HUES48 (cell line): ENCODE measurements around the gene RFX1.

Source experiments
- H3K27ac ChIP-seq: one replicate; pipeline ENCODE4 v1.7.0; 2013; ENCODE audit warnings: low read depth, low read length, inconsistent platforms
- H3K27me3 ChIP-seq: 2 replicates; pipeline ENCODE4 v1.6.1; 2013; ENCODE audit warnings: mild to moderate bottlenecking, low read length; ENCODE audit not compliant: control insufficient read depth, insufficient read depth
- H3K36me3 ChIP-seq: 2 replicates; pipeline ENCODE4 v1.6.1; 2013; ENCODE audit warnings: low read length; ENCODE audit not compliant: control insufficient read depth, insufficient read depth
- H3K4me1 ChIP-seq: 2 replicates; pipeline ENCODE4 v1.6.1; 2013; ENCODE audit warnings: mild to moderate bottlenecking, low read length; ENCODE audit not compliant: control insufficient read depth, insufficient read depth
- H3K4me3 ChIP-seq: 2 replicates; pipeline ENCODE4 v1.5.1; 2013; ENCODE audit warnings: mild to moderate bottlenecking, low read depth, low read length
- H3K9ac ChIP-seq: 2 replicates; pipeline ENCODE4 v1.6.1; 2013; ENCODE audit warnings: mild to moderate bottlenecking, low read depth, low read length, moderate library complexity
- H3K9me3 ChIP-seq: 2 replicates; pipeline ENCODE4 v1.6.1; 2013; ENCODE audit warnings: low read length; ENCODE audit not compliant: control insufficient read depth, insufficient read depth

RFX1 gene

DNA sequence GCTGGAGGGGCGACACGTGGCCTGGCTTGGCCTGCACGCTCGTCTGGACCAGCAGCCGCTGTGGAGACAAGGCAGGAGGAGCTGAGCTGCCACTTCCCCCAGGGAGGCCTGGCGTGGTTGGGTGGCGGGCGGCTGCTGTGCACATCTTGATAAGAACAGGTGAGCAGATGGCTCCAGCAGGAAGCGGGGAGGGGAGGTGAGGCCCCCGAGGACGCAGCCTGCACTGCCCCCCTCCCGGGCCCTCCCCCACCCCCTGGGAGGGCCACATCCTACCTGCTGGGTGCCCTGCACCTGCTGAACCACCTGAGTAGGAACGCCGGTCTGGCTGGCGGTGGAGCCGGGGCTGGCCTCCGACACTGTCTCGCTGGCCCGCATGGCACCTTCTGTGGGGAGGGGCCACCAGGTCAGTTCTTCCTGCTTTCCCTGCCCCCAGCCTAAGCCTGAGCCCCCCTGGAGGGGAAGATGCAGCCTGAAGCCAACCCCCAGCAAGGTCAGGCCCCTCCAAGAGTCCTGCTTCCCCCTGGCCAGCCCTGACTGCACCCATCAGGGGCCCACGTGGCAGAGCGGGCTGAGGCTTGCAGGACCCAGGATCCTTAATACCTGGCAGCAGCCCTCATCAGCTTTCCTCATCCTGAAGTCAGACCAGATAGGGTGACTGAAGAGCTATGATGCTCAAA is 22.8 kb downstream of the RFX1 start:
- Histone ChIP-seq H3K4me1 (peaks cover 39% of the 10 kb centered on the region), H3K36me3 (0 out of 2 replicates have a peak, but pooled peaks cover 5% of the 10 kb centered on the region), H3K27me3 (no peaks in the 10 kb centered on the region), H3K27ac (no peak overlapping the region), H3K9ac (no peak overlapping the region), H3K4me3 (no peak overlapping the region), H3K9me3 (no peaks in the 10 kb centered on the region)

DNA sequence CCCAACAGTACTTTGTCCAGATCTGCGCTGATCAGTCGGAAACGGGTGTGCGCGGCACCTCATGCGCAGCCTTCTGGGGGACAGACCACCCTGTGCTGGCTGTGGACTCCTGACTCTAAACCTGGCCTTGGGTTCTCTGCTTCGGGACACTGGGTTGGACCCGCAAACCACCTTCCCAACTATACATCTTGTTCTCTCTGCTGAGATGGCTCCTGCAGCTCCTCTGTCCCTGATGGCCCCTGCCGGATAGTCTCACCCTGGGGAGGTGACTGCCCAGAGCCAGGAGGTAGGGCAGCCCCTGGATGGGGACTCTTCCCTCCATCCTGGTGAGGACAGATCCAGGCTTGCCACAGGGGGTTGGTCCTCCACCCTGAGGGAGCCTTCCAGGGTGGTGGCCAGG is 23.3 kb downstream of the RFX1 start:
- no peak overlapping the region for H3K27ac ChIP-seq
- no peak overlapping the region for H3K4me3 ChIP-seq
- no peaks in the 10 kb centered on the region for H3K27me3 ChIP-seq
- H3K9me3 ChIP-seq: no peaks in the 10 kb centered on the region
- 0 out of 2 replicates have a peak, but pooled peaks cover 5% of the 10 kb centered on the region for H3K36me3 ChIP-seq
- no peak overlapping the region for H3K9ac ChIP-seq
- H3K4me1 ChIP-seq: peaks cover 43% of the 10 kb centered on the region

DNA sequence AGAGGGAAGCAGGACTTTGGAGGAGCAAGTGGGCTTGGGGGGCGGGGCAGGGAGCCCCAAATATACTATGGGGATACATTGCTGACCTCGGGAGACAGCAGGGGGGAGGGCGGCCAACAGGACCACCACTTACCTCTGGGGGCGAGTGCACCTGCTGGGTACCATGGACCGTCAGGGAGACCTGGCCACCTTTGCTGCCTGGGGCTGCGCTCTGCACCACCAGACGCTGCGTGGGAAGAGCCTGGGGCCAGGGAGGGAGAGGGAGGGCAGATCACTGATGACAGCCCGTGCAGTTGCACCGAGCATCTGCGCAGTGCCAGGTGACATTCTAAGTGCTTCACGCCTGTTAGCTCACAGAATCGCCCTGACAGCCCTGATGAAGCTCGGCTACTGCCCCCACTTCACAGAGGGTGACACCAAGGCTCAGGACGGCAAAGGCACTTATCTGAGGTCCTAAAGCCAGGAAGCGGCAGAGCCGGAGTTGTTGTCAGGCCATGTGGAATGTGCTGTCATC is 24.1 kb downstream of the RFX1 start:
- Histone ChIP-seq H3K4me3 (no peak overlapping the region), H3K27me3 (no peaks in the 10 kb centered on the region), H3K9me3 (no peaks in the 10 kb centered on the region), H3K27ac (no peak overlapping the region), H3K36me3 (0 out of 2 replicates have a peak, but pooled peaks cover 5% of the 10 kb centered on the region), H3K9ac (no peak overlapping the region), H3K4me1 (peaks cover 36% of the 10 kb centered on the region)

DNA sequence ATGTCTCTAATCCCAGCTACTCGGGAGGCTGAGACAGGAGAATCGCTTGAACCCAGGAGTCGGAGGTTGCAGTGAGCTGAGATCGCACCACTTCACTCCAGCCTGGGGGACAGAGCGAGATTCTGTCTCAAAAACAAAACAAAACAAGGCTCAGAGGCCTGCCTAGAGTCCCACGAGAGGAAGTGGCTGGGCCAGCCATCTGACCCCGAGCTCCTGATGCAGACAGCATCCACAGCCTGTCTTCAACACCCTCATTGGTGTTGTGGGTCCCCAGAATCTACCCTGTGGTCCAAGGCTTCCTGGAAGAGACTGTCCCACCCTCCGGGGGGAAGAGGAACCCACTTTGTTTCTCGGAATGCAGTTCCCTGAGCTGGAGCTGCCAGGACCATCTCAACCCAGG is 24.7 kb downstream of the RFX1 start:
- H3K4me3 ChIP-seq: no peak overlapping the region

DNA sequence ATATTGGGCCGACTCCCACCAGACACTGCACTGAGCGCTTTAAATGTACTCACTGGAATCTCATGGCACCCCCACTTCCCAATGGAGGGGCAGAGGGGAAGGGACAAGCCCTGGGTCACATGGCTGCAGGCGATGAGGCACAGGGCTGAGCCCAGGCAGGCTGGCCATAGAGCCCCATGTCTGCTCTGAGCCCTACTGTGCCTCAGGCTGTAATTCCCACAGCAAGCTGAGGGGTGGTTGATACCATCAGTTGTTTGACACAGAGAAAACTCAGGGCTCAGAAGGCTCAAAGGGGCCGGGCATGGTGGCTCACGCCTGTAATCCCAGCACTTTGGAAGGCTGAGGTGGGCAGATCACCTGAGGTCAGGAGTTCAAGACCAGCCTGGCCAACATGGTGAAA is 25.1 kb downstream of the RFX1 start:
- no peak overlapping the region for H3K4me3 ChIP-seq
- peaks cover 26% of the 10 kb centered on the region for H3K4me1 ChIP-seq
- 0 out of 2 replicates have a peak, but pooled peaks cover 5% of the 10 kb centered on the region for H3K36me3 ChIP-seq
- H3K27ac ChIP-seq: no peak overlapping the region
- H3K9ac ChIP-seq: no peak overlapping the region
- H3K9me3 ChIP-seq: no peaks in the 10 kb centered on the region
- H3K27me3 ChIP-seq: no peaks in the 10 kb centered on the region

More for the DNA sequence above, 24.7 kb downstream of the RFX1 start:
- no peak overlapping the region for H3K27ac ChIP-seq
- H3K27me3 ChIP-seq: no peaks in the 10 kb centered on the region
- 0 out of 2 replicates have a peak, but pooled peaks cover 5% of the 10 kb centered on the region for H3K36me3 ChIP-seq
- H3K4me1 ChIP-seq: peaks cover 30% of the 10 kb centered on the region
- H3K9me3 ChIP-seq: no peaks in the 10 kb centered on the region
- H3K9ac ChIP-seq: no peak overlapping the region

DNA sequence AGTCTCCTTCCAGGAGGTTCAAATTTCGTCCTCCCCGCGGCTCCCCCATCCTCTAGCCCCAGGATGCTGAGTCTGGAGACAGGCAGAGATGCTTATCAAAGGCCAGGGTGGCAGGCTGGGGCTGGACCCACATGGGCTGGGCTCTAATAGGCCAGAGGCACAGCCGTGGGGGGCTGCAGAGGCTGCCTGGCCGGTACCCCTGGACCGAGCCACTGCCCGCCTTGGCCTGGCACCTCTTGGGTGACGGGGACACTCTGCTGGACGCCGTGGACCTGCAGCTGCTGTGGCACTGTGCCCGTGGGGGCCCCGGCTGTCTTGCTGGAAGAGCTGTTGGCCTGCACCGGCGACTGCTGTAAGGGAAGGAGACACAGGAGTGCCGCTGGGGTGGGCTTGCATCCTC is 25.8 kb downstream of the RFX1 start:
- Histone ChIP-seq H3K9ac (no peak overlapping the region), H3K27ac (no peak overlapping the region), H3K4me3 (no peak overlapping the region), H3K36me3 (0 out of 2 replicates have a peak, but pooled peaks cover 5% of the 10 kb centered on the region), H3K4me1 (peaks cover 20% of the 10 kb centered on the region), H3K27me3 (no peaks in the 10 kb centered on the region), H3K9me3 (no peaks in the 10 kb centered on the region)

DNA sequence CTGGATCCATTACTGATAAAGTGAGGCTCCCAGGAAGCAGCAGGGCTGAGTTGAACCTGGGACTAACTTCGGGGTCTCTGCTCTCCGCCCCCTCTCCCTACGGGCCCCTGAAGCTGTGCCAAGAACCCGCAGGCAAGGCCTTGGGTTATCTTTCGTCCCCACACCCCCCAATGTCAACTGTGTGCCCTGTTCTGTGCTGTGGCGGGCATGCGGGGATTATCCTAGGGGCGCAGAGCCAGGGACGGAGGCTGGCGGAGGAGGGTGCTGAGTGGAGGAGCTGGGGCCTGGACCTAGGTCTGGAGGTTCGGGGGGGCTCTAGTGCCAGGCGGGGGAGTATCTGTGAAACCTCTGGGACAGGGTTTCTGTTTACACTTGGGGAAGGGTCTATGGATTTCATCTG is 26.4 kb downstream of the RFX1 start:
- H3K9ac ChIP-seq: no peak overlapping the region
- no peak overlapping the region for H3K27ac ChIP-seq
- peak overlapping the region; percentile 63; the same call in 1 of the 2 replicates for H3K4me3 ChIP-seq

DNA sequence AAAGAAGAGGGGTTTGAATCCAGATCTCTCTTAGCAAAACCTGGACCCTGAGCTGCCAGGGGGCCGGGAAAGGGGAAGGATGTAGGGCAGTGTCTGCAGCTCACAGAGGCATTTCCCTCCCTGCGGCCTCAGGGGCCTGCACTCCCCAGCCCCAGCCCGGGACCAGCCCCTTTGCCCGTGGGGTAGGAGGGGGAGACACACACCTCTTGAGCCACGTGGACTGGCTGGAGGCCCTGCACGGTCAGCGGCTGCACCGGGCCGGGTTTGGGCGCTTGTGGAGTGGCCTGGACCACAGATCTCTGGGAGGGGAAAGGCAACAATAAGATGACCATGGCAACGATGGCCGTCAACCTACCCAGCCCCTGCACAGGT is 26.9 kb downstream of the RFX1 start:
- Histone ChIP-seq H3K27me3 (no peaks in the 10 kb centered on the region), H3K4me1 (peaks cover 20% of the 10 kb centered on the region), H3K36me3 (0 out of 2 replicates have a peak, but pooled peaks cover 5% of the 10 kb centered on the region), H3K9me3 (no peaks in the 10 kb centered on the region), H3K4me3 (peak overlapping the region; percentile 63), H3K9ac (no peak overlapping the region; the same call in 1 of the 2 replicates), H3K27ac (peak overlapping the region; percentile 75)

More for the DNA sequence above, 26.4 kb downstream of the RFX1 start:
- H3K4me1 ChIP-seq: peaks cover 20% of the 10 kb centered on the region
- H3K9me3 ChIP-seq: no peaks in the 10 kb centered on the region
- no peaks in the 10 kb centered on the region for H3K27me3 ChIP-seq
- 0 out of 2 replicates have a peak, but pooled peaks cover 5% of the 10 kb centered on the region for H3K36me3 ChIP-seq

DNA sequence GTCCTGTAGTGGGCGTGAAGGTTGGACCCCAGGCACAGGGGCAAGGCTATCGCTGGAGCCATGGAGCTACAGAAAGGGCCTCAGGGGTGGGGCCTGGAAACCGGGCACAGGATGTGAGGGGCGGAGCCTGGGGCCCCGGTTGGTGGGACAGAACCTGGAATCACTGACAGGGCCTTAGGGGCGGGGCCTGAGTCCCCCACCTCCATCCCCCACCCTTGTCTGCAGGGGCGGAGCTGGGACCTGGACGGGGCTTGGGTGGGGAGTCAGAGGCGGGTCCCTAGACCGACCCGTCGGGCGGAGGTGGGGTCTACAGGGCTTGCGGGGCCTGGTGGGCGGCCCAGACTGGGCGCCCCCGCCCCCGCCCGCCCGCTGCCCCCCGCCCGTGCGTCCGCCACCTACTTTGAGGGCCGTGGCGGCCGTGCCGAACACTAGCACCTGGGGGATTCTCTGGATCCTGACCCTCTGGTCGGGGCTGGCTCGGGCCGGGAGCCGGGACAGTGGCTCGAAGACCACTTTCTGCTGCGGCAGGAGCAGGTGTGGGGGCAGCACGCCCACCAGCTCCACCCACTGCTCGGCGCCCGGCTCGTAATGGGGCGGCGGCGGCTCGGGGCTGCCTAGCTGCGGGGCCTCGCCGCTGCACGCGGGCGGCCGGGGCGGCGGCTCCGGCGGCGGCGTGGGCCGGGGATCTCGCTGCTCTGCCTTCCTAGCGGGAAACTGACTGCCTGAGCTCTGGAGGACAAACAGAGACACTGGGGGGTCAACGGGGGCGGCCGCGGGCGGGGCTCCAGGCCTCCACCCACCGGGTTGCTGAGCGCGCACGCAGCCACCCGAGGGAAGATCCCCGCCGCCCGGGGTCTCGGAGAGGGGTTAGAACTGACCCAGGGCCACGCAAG is 27.5 kb downstream of the RFX1 start:
- H3K4me3 ChIP-seq: peak overlapping the region; percentile 63
- no peaks in the 10 kb centered on the region for H3K9me3 ChIP-seq
- H3K27me3 ChIP-seq: no peaks in the 10 kb centered on the region
- H3K36me3 ChIP-seq: 0 out of 2 replicates have a peak, but pooled peaks cover 5% of the 10 kb centered on the region
- H3K27ac ChIP-seq: peak overlapping the region; percentile 75
- H3K4me1 ChIP-seq: peaks cover 17% of the 10 kb centered on the region
- H3K9ac ChIP-seq: no peak overlapping the region; the same call in 1 of the 2 replicates

DNA sequence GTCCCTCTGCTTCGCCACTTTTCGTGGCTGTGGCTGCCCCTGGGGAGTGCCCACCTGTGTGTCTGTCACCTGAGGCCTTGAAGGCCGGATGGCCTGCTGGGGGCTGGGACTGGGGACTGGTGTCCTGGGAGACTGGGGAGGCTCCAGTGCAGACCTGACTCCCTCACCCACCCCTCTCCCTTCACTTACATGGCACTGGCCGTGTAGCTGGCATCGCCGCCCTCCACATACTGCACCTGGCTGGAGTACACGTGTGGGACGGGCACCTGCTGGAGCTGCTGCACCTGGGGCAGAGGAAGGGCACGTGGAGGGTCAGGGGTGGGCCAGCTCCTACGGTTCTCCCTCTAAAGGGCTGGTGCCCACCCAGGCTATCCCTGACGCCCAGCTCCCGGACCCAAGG is 28.3 kb downstream of the RFX1 start:
- H3K9me3 ChIP-seq: no peaks in the 10 kb centered on the region
- H3K4me3 ChIP-seq: no peak overlapping the region; the same call in 1 of the 2 replicates
- peak overlapping the region; percentile 47 for H3K27ac ChIP-seq
- peaks cover 14% of the 10 kb centered on the region for H3K4me1 ChIP-seq
- H3K9ac ChIP-seq: no peak overlapping the region
- H3K27me3 ChIP-seq: no peaks in the 10 kb centered on the region
- H3K36me3 ChIP-seq: 0 out of 2 replicates have a peak, but pooled peaks cover 2% of the 10 kb centered on the region
